Gastroesophageal sphincter (tissue), 3 donors: ENCODE data around the gene PLD5.

Source experiments
- CTCF ChIP-seq, 4 experiments: fragments of 200-600 bp in 2 of 4; fragments of 450-650 bp in 2 of 4; sonication (generic) in 1 of 4; IDR thresholded peaks; one replicate each; pipeline ENCODE4 v1.5.1; 2017 to 2019; ENCODE audit warnings: antibody characterized with exemption in 4 of 4, mild to moderate bottlenecking in 2 of 4, moderate library complexity in 2 of 4
- POLR2AphosphoS5 ChIP-seq: sonication (generic); formaldehyde crosslinking; IDR thresholded peaks from one replicate; pipeline ENCODE4 v1.6.1; 2017; ENCODE audit warnings: antibody characterized with exemption

- TF ChIP-seq CTCF (IDR thresholded peaks at IDR 0.05), result no peak
- TF ChIP-seq POLR2AphosphoS5, result no peak
These were observed 491.1 kb downstream of the PLD5 start for GRCh38 chr1:242033447-242033846.
